Measurements from ENCODE around the gene AACS. TPM values are rescaled to one million over a fixed set of nuclear protein-coding genes. Genes with fewer than 3 reads are reported as not detected.
A peak's percentile ranks its signal among the peaks of the same experiment; 100 is the strongest.
"Not testable (repeated sequence)": the region's sequence is repeated elsewhere in the genome, so short reads cannot be mapped to it uniquely, and the experiment has no call there.

Gene AACS
- total RNA-seq, 1 experiment from 2014 or later, result 13.4 TPM

DNA sequence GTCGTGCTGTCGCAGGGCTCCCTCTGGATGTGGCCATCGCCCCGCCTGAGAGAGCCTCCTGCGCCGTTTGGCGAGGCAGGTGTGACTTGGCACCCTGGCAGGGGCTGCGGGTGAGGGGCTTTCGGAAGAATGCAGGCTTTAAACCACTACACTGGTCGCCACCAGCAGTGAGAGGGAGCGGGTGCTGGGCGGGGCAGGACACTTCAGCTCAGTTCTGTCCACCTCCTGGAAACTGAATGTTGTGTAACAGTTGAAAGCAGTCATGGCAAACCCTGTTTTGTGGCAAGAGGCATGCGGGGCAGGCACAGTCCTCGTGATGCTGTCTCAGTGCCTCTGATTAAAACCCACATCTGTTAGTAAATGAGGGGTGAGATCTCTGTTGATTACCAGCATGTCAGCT, 55.9 kb downstream of the AACS start:
- no peak for DNase-seq (ENCODE audit: low read depth)

GRCh38 chr12:125122668-125123067, 57.4 kb downstream of the AACS start:
- no peak for DNase-seq (ENCODE audit: low read depth)

DNA sequence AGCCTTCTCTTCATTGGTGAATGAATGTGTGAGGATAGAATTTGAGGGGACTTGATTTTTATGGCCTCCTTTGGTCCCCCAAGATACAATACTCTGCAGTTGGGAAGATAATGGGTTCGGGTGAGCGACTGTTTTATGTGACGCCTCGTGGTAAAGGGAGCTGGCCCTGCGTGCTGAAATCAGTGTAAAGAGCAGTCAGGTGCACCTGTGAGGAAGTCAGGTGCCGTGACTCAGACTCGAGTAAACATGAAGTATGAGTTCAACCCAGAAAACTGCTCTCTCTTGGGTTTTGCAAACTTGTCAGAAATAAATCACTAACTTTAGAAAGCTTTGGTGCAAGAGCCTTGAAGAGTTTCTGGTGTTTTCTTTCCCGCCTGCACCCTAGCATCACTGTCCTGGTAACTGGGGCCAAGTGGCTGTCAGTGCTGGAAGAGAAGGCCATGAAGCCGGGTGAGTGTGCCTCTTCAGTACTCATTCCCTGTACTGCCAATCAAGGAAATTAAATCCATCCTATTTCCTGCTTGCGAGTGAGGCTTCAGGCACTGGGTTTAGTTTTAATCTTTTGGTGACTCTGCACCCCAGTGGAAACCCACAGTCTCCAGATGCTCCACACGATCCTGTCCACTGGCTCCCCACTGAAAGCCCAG, 59.2 kb downstream of the AACS start:
- no peak for DNase-seq (ENCODE audit: low read depth)

DNA sequence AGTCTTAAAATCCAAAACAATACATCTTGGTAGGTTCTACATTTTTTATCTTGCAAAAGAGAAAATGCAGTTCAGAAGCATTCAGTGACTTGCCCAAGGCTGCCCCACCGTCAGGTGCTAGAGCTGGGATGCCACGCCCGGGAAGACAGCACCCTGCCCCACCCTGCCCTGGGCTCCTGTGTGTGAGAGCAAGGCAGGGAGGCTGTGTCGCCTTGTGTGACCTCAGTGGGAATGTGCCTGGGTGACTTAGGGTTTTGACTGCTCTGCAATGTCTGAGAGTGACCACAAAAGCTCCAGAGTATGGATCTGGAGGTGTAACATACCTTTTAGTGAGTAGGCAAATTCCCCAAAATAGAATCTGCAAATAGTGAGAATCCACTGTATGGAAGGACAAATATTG, 60.0 kb downstream of the AACS start:
- DNase-seq (ENCODE audit: low read depth), result no peak

DNA sequence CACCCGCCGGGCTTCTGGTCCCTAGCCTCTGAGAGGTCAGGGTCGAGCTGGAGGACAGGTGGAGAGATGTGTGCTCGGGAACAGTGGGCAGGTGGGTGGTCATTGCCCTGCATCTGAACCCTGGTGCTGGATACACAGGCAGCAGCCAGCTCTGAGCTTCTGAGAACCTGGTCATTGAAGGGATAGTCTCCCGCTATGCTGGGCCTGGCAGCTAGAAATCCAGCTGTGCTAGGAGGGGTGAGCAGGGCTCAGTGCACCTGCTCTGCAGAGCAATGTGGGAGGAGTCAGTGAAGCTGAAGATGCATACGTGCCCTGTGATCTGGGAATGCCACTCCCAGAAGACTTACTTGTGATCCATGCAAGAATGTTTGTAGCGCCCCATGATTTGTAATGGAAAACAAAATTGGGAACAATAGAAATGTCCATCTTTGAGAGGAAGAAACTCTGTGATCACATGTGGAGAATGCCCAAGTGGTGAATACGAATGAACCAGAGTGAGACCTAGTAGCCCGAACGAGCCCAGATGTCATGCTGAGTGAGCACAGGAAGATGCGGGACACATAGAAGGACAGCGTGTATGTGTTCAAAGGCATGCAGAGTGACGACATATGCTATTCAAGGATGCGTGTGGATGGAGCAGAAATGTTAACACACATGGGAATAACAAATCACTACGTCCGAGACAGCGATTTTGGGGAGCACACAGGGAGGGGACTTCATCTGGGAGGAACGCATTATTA, 63.4 kb downstream of the AACS start:
- no peak for DNase-seq (ENCODE audit: low read depth)

- DNase-seq (ENCODE audit: low read depth), result no peak
Measured at GRCh38 chr12:125129179-125129571, 63.9 kb downstream of the AACS start.

DNA sequence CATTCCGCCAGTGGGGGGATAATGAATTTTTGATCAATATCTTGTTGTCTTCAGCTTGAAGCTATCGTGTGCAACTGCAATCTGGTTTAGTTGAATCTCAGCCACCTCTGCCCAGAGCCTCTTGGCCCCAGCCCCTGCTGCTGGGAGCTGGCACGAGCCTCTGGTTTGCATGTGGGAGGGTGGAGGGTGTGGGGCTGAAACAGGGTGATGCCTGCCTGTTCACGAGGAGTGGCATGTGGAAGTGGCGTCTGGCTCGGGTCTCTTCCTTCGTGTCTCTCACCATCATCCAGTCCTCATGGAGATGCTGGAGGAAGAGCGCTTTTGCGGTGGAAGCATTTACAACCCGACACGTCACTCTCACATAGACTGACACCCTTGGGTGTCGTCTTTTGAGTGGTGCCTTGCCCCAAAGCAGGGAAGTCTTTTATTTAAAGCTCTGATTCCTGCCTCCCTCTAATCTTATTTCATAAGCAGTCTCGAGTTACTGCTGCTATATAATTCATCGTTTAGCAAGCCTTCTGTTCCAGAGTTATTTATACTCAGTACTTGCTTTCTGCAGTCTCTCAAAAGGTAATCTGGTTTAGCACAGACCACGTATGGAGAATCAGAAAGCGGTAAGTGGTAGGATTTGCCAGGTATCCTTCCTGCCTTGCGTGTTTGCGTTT, 64.5 kb downstream of the AACS start:
- no peak for DNase-seq (ENCODE audit: low read depth)

GRCh38 chr12:125131958-125132357, 66.7 kb downstream of the AACS start:
- no peak for DNase-seq (ENCODE audit: low read depth)

GRCh38 chr12:125132698-125133400, 67.6 kb downstream of the AACS start:
- no peak for DNase-seq (ENCODE audit: low read depth)

GRCh38 chr12:125133616-125134015, 68.4 kb downstream of the AACS start:
- no peak for DNase-seq (ENCODE audit: low read depth)

GRCh38 chr12:125134576-125134975, 69.3 kb downstream of the AACS start:
- no peak for DNase-seq (ENCODE audit: low read depth)

DNA sequence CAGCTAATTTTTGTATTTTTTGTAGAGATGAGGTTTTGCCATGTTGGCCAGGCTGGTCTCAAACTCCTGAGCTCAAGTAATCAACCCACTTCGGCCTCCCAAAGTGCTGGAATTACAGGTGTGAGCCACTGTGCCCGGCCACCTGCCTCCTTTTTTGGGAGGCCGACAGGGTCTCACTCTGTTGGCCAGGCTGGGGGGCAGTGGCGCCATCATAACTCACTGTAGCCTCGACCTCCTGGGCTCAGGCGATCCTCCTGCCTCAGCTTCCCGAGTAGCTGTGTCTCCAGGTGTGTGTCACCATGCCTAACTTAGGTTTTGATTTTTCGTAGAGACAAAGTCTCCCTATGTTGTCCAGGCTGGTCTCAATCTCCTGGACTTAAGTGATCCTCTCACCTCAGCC, 70.7 kb downstream of the AACS start:
- DNase-seq (ENCODE audit: low read depth), result no peak

DNA sequence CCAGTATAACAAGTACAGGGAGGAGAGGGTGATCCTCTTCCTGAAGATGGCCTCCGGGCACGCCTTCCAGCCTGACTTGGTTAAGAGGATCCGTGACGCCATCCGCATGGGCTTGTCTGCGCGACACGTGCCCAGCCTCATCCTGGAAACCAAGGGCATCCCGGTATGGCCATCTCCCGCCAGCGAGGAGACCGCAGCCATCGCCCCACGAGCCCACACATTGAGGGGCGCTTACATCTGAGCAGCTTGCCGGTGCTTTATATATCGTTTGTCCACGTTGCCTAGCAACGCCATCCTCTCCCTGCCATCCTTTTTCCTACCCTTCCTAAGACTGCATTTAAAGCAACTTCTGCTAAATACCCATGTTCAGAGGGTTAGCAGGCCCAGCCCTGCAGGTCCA, 71.5 kb downstream of the AACS start:
- no peak for DNase-seq (ENCODE audit: low read depth)

DNA sequence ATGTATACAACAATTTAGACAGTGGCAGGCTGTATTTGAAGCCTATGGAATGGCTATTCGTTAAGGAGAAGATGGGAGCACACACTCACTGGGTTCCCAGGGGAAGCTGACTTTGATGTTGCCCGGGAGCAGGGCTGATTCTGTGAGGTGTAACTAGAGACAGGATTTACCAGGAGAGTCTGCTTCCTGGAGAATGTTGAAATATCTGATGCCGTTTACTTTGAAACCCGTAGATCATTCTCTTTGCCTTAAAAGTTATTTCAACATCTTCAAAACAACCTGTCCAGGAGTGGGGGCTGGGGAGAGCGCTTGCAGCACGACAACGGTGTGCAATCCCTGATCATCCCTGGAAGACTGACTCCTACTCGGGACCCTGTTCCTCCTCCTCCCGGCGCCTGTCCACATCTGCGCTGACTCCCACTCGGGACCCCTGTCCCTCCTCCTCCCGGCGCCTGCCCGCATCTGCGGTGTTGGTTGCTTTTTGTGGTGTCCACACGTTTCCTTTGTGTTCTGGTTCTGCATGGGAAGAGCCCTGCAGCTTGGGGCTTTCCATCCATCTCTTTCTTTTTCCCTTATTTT, 72.6 kb downstream of the AACS start:
- no peak for DNase-seq (ENCODE audit: low read depth)

- DNase-seq (ENCODE audit: low read depth), result peak; percentile 80
Measured at GRCh38 chr12:125140279-125141209, 75.3 kb downstream of the AACS start.

GRCh38 chr12:125141210-125141573, 76.0 kb downstream of the AACS start:
- DNase-seq (ENCODE audit: low read depth), result not testable (repeated sequence)

DNA sequence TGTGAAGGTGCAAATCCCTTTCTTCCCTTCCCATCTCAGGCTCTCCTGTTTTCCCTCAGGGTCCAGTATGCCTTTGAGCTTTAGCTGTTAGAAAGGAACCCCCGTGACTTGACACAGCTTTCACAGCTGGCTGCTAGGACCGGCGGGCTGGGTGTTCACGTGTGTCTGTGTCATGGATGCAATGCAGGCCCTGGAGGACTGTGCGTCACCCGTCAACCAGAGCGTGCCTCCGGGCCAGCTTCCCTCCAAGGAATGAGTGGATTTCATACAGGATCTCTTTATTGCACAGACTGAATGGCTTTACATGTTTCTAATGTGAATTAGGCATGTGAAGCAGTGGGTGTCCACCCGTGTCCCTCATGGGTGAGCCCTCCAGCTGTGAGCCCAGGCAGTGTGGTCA, 77.4 kb downstream of the AACS start:
- DNase-seq (ENCODE audit: low read depth), result no peak

DNA sequence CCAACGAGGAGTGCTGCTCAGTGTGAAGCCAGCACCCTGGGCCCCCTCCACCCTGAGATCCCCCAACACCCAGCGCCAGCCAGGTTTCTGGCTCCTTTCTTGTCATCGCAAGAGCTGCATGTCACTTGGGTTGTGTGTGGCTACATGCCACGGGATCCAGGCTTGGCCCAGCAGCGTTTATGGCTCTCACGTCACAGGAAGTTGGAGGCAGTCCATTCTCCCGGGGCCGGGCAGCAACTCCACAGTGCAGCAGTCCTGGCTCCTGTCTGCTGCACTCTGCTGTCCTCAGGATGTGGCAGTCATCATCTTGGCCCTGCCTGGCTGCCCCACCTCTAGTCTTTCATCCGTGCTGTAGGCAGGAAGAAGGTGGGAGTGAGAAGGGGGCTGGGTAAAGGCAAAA, 78.3 kb downstream of the AACS start:
- DNase-seq (ENCODE audit: low read depth), result no peak

- no peak for DNase-seq (ENCODE audit: low read depth)
Measured at GRCh38 chr12:125145196-125145595, 80.0 kb downstream of the AACS start.

DNA sequence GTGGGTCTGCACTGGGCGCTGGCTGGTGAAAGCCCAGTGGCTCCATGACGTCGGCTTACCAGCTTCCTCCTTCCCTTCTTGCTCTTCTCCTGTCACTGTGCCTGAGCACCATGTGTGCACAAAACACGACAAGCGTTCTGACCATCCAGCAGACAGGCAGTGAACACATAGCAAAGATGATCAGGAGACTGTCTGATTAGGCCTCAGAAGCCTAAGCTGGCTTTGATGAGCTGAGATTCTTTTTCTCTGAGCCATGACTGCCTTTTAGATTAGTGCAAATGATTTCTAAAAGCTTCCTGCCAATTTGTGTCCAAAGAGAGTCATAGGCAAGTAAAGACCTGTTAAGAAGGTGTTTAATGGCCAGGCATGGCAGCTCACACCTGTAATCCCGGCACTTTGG, 83.1 kb downstream of the AACS start:
- no peak for DNase-seq (ENCODE audit: low read depth)

Measured in HT1080 (cell line).